K562 (cell line): Measurements from ENCODE around the gene SAPCD1. TPM values are rescaled to one million over a fixed set of nuclear protein-coding genes. Genes with fewer than 3 reads are reported as not detected.

Experiments
- CBX5 ChIP-seq: IDR thresholded peaks from 2 replicates; pipeline ENCODE4 v1.6.1; 2014; ENCODE audit warnings: low read depth, borderline replicate concordance
- CHD7 ChIP-seq: fragments of 200-600 bp; sonication (generic); IDR thresholded peaks from one replicate; pipeline ENCODE4 v1.6.1; 2012; ENCODE audit warnings: mild to moderate bottlenecking, low read depth, low read length, inconsistent platforms
- DNMT1 ChIP-seq: fragments of 450-650 bp; IDR thresholded peaks from 2 replicates; pipeline ENCODE4 v1.6.1; 2016; ENCODE audit warnings: antibody characterized with exemption, mild to moderate bottlenecking
- GTF2E2 ChIP-seq: fragments of 200-800 bp; sonication (Bioruptor generic); IDR thresholded peaks from 2 replicates; pipeline ENCODE4 v1.6.1; 2016; ENCODE audit warnings: missing genetic modification characterization, missing compliant biosample characterization
- HNRNPH1 ChIP-seq: fragments of 200-400 bp; formaldehyde crosslinking; optimal IDR thresholded peaks from 2 replicates; pipeline ENCODE3; 2017; ENCODE audit warnings: low read depth, mild to moderate bottlenecking, low read length, moderate library complexity
- RNF219 ChIP-seq: fragments of 250-450 bp; sonication (Bioruptor Pico); IDR thresholded peaks from 2 replicates; pipeline ENCODE4 v1.5.0; 2022; ENCODE audit warnings: mild to moderate bottlenecking
- THAP7 ChIP-seq: fragments of 250-450 bp; sonication (Bioruptor Pico); IDR thresholded peaks from 2 replicates; pipeline ENCODE4 v1.5.0; 2021
- U2AF2 ChIP-seq: fragments of 200-400 bp; formaldehyde crosslinking; optimal IDR thresholded peaks from 2 replicates; pipeline ENCODE3; 2017; ENCODE audit warnings: low read depth, mild to moderate bottlenecking, low read length
- YY1 ChIP-seq, 3 experiments: IDR thresholded peaks; 2 replicates each; pipeline ENCODE4 v1.6.1; 2011; ENCODE audit warnings: low read length in 2 of 3, mild to moderate bottlenecking in 2 of 3, moderate library complexity in 2 of 3, borderline replicate concordance in 1 of 3, control low read depth in 1 of 3, low read depth in 1 of 3; ENCODE audit not compliant: insufficient read depth in 3 of 3, insufficient replicate concordance in 2 of 3, control insufficient read depth in 1 of 3, insufficient read length in 1 of 3; ENCODE audit errors: extremely low read depth in 1 of 3
- ZNF174 ChIP-seq: fragments of 250-450 bp; sonication (Bioruptor Pico); IDR thresholded peaks from 2 replicates; pipeline ENCODE4 v1.4.0; 2020; ENCODE audit warnings: mild to moderate bottlenecking
- polyA plus RNA-seq, 8 experiments: library from polyadenylated mRNA; depleted of rRNA in 4 of 8; stranded (reverse) in 5 of 8; unstranded in 3 of 8; fragments of >200 nt; fragmentation: Nextera tagmentation in 2 of 8; fragmentation: Illumina TruSeq in 1 of 8; extraction: Ambion mirVana in 2 of 8; extraction: Trizol in 1 of 8; gene quantifications; 2 replicates each; pipeline versions ENCODE4 v1.2.1 to v1.2.3, GENCODE V29; 2011 to 2014; ENCODE audit warnings: inconsistent platforms in 1 of 8, missing spikeins in 1 of 8
- total RNA-seq, 7 experiments: library from RNA; depleted of rRNA in 6 of 7; stranded (reverse); fragments of >200 nt in 6 of 7; fragmentation: Illumina TruSeq in 2 of 7; extraction: Trizol in 2 of 7; gene quantifications; 2 replicates each; pipeline versions ENCODE4 v1.2.1 to v1.2.3, GENCODE V29; 2011 to 2021; ENCODE audit warnings: low replicate concordance in 1 of 7

Gene SAPCD1
- total and polyA plus RNA-seq, 9 of the 15 experiments (the other 6 are each of a cell fraction or from before 2014, with no cell fraction given): 2.6 to 30.2 (median 7.4) TPM

- TF ChIP-seq CHD7: no peak
- TF ChIP-seq DNMT1: no peak
- peak in 1 of 3 experiments; percentile 28 for TF ChIP-seq YY1 (IDR thresholded peaks at IDR 0.05; ENCODE audit: borderline replicate concordance in 1 of 3, control insufficient read depth in 1 of 3, extremely low read depth in 1 of 3, insufficient read depth in 3 of 3, insufficient read length in 1 of 3, insufficient replicate concordance in 2 of 3, low read depth in 1 of 3, low read length in 2 of 3)
- no peak for TF ChIP-seq CBX5
- TF ChIP-seq GTF2E2 (tag): no peak
- no peak for TF ChIP-seq RNF219 (CRISPR knock-in tag)
- TF ChIP-seq U2AF2: no peak
- no peak for TF ChIP-seq THAP7 (CRISPR knock-in tag)
- no peak for TF ChIP-seq HNRNPH1
- TF ChIP-seq ZNF174 (CRISPR knock-in tag): no peak
- TF ChIP-seq, all 486 proteins: peak for 19
These were observed 31.8 kb upstream of the SAPCD1 start (continued) for GRCh38 chr6:31730631-31731086.
